H1 (cell line): ENCODE measurements around the gene C2CD3. TPM values are rescaled to one million over a fixed set of nuclear protein-coding genes. Genes with fewer than 3 reads are reported as not detected.

Experiments
- CTCF ChIA-PET: fragments of 300-600 bp; sonication (Branson Sonifier 250); formaldehyde crosslinking; loops from one replicate; lab custom pipeline; 2021; ENCODE audit not compliant: partially characterized antibody; lab: Charles Lee
- POLR2A ChIA-PET: fragments of 300-600 bp; sonication (Branson Sonifier 250); formaldehyde crosslinking; loops from one replicate; lab custom pipeline; 2021; ENCODE audit warnings: inconsistent platforms; ENCODE audit not compliant: partially characterized antibody; lab: Charles Lee
- DNase-seq, 2 experiments: peaks; one replicate each; pipeline versions ENCODE4 v3.0.0 to v3.0.0-alpha.2; 2010 to 2022; ENCODE audit warnings: low spot score in 2 of 2, low read depth in 1 of 2, mixed read lengths in 1 of 2
- FAIRE-seq: peaks from 2 replicates; lab custom pipeline; 2011; peaks lifted over from hg19 to GRCh38; lab: Jason Lieb, UNC
- H2AFZ ChIP-seq: 2 replicates; pipeline ENCODE4 v1.8.1; 2012; ENCODE audit warnings: low read length, inconsistent platforms
- H2AK5ac ChIP-seq: 2 replicates; pipeline ENCODE4 v1.6.1; 2013; ENCODE audit warnings: low read depth, low read length
- H2BK120ac ChIP-seq: replicated peaks from 2 replicates; pipeline ENCODE3; 2013; ENCODE audit warnings: low read depth, low read length, inconsistent platforms
- H2BK12ac ChIP-seq: 2 replicates; pipeline ENCODE4 v1.6.1; 2013; ENCODE audit warnings: low read depth, low read length
- H2BK15ac ChIP-seq: 2 replicates; pipeline ENCODE4 v1.6.1; 2013; ENCODE audit warnings: low read length
- H2BK20ac ChIP-seq: 2 replicates; pipeline ENCODE4 v1.6.1; 2013; ENCODE audit warnings: low read length
- H2BK5ac ChIP-seq: 2 replicates; pipeline ENCODE4 v1.6.1; 2013; ENCODE audit warnings: low read depth, low read length
- H3K14ac ChIP-seq: 2 replicates; pipeline ENCODE4 v1.6.1; 2013; ENCODE audit warnings: inconsistent platforms; ENCODE audit not compliant: insufficient read length
- H3K18ac ChIP-seq: 2 replicates; pipeline ENCODE4 v1.6.1; 2013; ENCODE audit warnings: low read length; ENCODE audit errors: extremely low read depth
- H3K23ac ChIP-seq: 2 replicates; pipeline ENCODE4 v1.6.1; 2013; ENCODE audit warnings: inconsistent platforms; ENCODE audit not compliant: insufficient read length
- H3K23me2 ChIP-seq: 2 replicates; pipeline ENCODE4 v1.6.1; 2013; ENCODE audit warnings: low read depth, low read length
- H3K27ac ChIP-seq: 2 replicates; pipeline ENCODE4 v1.6.1; 2011; ENCODE audit warnings: low read depth, low read length, inconsistent platforms
- H3K27me3 ChIP-seq, 4 experiments: replicated peaks in 1 of 4; 1 replicate in 1 of 4; 2 replicates in 3 of 4; pipeline versions ENCODE4 v1.6.1 to v1.8.1; 2011 to 2013; ENCODE audit warnings: low read length in 3 of 4, mild to moderate bottlenecking in 3 of 4, inconsistent platforms in 2 of 4, mixed read lengths in 2 of 4, moderate library complexity in 1 of 4; ENCODE audit not compliant: control insufficient read depth in 3 of 4, insufficient read depth in 3 of 4; ENCODE audit errors: extremely low read depth in 1 of 4
- H3K36me3 ChIP-seq, 4 experiments: 2 replicates each; pipeline versions ENCODE4 v1.6.1 to v1.8.1; 2011 to 2013; ENCODE audit warnings: mild to moderate bottlenecking in 4 of 4, low read length in 3 of 4, moderate library complexity in 2 of 4, control low read depth in 1 of 4, inconsistent platforms in 1 of 4; ENCODE audit not compliant: insufficient read depth in 4 of 4, control insufficient read depth in 2 of 4
- H3K4ac ChIP-seq: replicated peaks from 2 replicates; pipeline ENCODE3; 2013; ENCODE audit warnings: low read length, low read depth, mixed read lengths, inconsistent platforms; ENCODE audit not compliant: insufficient read length
- H3K4me1 ChIP-seq, 4 experiments: replicated peaks in 1 of 4; 1 replicate in 1 of 4; 2 replicates in 3 of 4; pipeline versions ENCODE4 v1.6.1 to v1.8.1; 2011 to 2013; ENCODE audit warnings: low read length in 3 of 4, inconsistent platforms in 2 of 4, mixed read lengths in 1 of 4; ENCODE audit not compliant: insufficient read depth in 4 of 4, control insufficient read depth in 3 of 4
- H3K4me2 ChIP-seq, 2 experiments: 2 replicates each; pipeline versions ENCODE4 v1.6.1 to v1.8.1; 2011 to 2013; ENCODE audit warnings: low read depth in 2 of 2, low read length in 2 of 2, control low read depth in 1 of 2, inconsistent platforms in 1 of 2, mild to moderate bottlenecking in 1 of 2; ENCODE audit not compliant: insufficient read depth in 1 of 2
- H3K4me3 ChIP-seq, 4 experiments: fragments of 200-600, 300-600 bp in 1 of 4; sonication (generic), shearing (Covaris generic), sonication (Bioruptor Twin) in 1 of 4; 2 replicates each; pipeline versions ENCODE4 v1.5.1 to v1.8.1; 2011 to 2016; ENCODE audit warnings: low read length in 4 of 4, low read depth in 3 of 4, control low read depth in 2 of 4, inconsistent platforms in 2 of 4, mild to moderate bottlenecking in 2 of 4, mixed read lengths in 1 of 4, moderate library complexity in 1 of 4; ENCODE audit not compliant: insufficient read depth in 2 of 4; ENCODE audit errors: extremely low read depth in 1 of 4
- H3K56ac ChIP-seq: replicated peaks from 2 replicates; pipeline ENCODE3; 2013; ENCODE audit warnings: low read depth, mild to moderate bottlenecking, mixed read lengths, low read length, inconsistent platforms; ENCODE audit not compliant: insufficient read length
- H3K79me1 ChIP-seq: 2 replicates; pipeline ENCODE4 v1.6.1; 2013; ENCODE audit warnings: low read depth, low read length, control low read depth
- H3K79me2 ChIP-seq, 2 experiments: 2 replicates each; pipeline versions ENCODE4 v1.6.1 to v1.8.1; 2012 to 2013; ENCODE audit warnings: low read length in 2 of 2, mild to moderate bottlenecking in 2 of 2, inconsistent platforms in 1 of 2; ENCODE audit not compliant: insufficient read depth in 2 of 2, control insufficient read depth in 1 of 2
- H3K9ac ChIP-seq, 4 experiments: replicated peaks in 1 of 4; 1 replicate in 1 of 4; 2 replicates in 3 of 4; pipeline versions ENCODE4 v1.6.1 to v1.8.1; 2011 to 2013; ENCODE audit warnings: low read depth in 3 of 4, low read length in 3 of 4, control low read depth in 2 of 4, mild to moderate bottlenecking in 2 of 4, moderate library complexity in 2 of 4, inconsistent platforms in 1 of 4; ENCODE audit errors: extremely low read depth in 1 of 4
- H3K9me3 ChIP-seq, 2 experiments: 2 replicates each; pipeline versions ENCODE4 v1.6.1 to v1.8.1; 2012 to 2013; ENCODE audit warnings: mild to moderate bottlenecking in 2 of 2, moderate library complexity in 2 of 2, control low read depth in 1 of 2, inconsistent platforms in 1 of 2, low read depth in 1 of 2, low read length in 1 of 2, mixed read lengths in 1 of 2; ENCODE audit not compliant: insufficient read depth in 2 of 2
- H4K20me1 ChIP-seq, 2 experiments: replicated peaks in 1 of 2; 2 replicates each; pipeline versions ENCODE3 to v1.8.1; 2011 to 2013; ENCODE audit warnings: inconsistent platforms in 2 of 2, low read length in 2 of 2, mild to moderate bottlenecking in 1 of 2; ENCODE audit not compliant: insufficient read depth in 2 of 2, control insufficient read depth in 1 of 2
- H4K5ac ChIP-seq: 2 replicates; pipeline ENCODE4 v1.6.1; 2013; ENCODE audit warnings: low read length, low read depth, mixed read lengths, inconsistent platforms; ENCODE audit not compliant: insufficient read length
- H4K8ac ChIP-seq: 2 replicates; pipeline ENCODE4 v1.8.0; 2013; ENCODE audit warnings: mild to moderate bottlenecking, moderate library complexity, low read length, inconsistent platforms; ENCODE audit not compliant: insufficient read depth; ENCODE audit errors: extremely low read depth
- H4K91ac ChIP-seq: replicated peaks from 2 replicates; pipeline ENCODE3; 2013; ENCODE audit warnings: low read length, mixed read lengths, inconsistent platforms; ENCODE audit not compliant: insufficient read length
- BCL11A ChIP-seq, 2 experiments: IDR thresholded peaks; one replicate each; pipeline ENCODE4 v1.6.1; 2011; ENCODE audit warnings: low read depth in 2 of 2, low read length in 2 of 2, mild to moderate bottlenecking in 2 of 2
- EP300 ChIP-seq, 2 experiments: IDR thresholded peaks; 1 replicate in 1 of 2; 2 replicates in 1 of 2; pipeline ENCODE4 v1.6.1; 2011 to 2012; ENCODE audit warnings: low read depth in 2 of 2, low read length in 2 of 2, mild to moderate bottlenecking in 2 of 2, borderline replicate concordance in 1 of 2, inconsistent platforms in 1 of 2, moderate library complexity in 1 of 2
- KDM1A ChIP-seq: fragments of 200-600, 300-600 bp; sonication (generic); IDR thresholded peaks from 2 replicates; pipeline ENCODE4 v1.7.1; 2016; ENCODE audit warnings: mild to moderate bottlenecking, low read length, borderline replicate concordance
- MAFK ChIP-seq: IDR thresholded peaks from 2 replicates; pipeline ENCODE4 v1.6.1; 2012; ENCODE audit warnings: low read depth, mild to moderate bottlenecking, improper control_type of control experiment, low read length
- RBBP5 ChIP-seq: IDR thresholded peaks from 2 replicates; pipeline ENCODE4 v1.7.1; 2012; ENCODE audit warnings: low read depth, mild to moderate bottlenecking, inconsistent platforms, low read length, moderate library complexity, borderline replicate concordance
- RNF2 ChIP-seq: fragments of 200-900, 300-1000 bp; sonication (generic); IDR thresholded peaks from 2 replicates; pipeline ENCODE4 v1.7.1; 2016; ENCODE audit warnings: borderline replicate concordance, low read depth, mild to moderate bottlenecking, antibody characterized with exemption, low read length; ENCODE audit not compliant: poor library complexity, severe bottlenecking; ENCODE audit errors: missing control alignments
- TAF7 ChIP-seq: optimal IDR thresholded peaks from 2 replicates; pipeline ENCODE3; 2011; ENCODE audit warnings: low read depth, mild to moderate bottlenecking, inconsistent platforms, low read length, moderate library complexity, borderline replicate concordance
- TCF12 ChIP-seq: IDR thresholded peaks from 2 replicates; pipeline ENCODE4 v1.6.1; 2011; ENCODE audit warnings: low read depth, mild to moderate bottlenecking, low read length
- TEAD4 ChIP-seq: IDR thresholded peaks from 2 replicates; pipeline ENCODE4 v1.6.1; 2012; ENCODE audit warnings: low read depth, low read length, inconsistent platforms, mixed read lengths
- YY1 ChIP-seq: IDR thresholded peaks from 2 replicates; pipeline ENCODE4 v1.6.1; 2011; ENCODE audit warnings: low read depth, mild to moderate bottlenecking, low read length
- WGBS, 2 experiments: shearing (Covaris generic) in 1 of 2; methylation state at CpG; one replicate each; pipeline versions ENCODE4 v1.1.6 to v1.1.7; 2013 to 2015; ENCODE audit warnings: low lambda C conversion rate in 2 of 2, mixed read lengths in 2 of 2, inconsistent platforms in 1 of 2, low coverage in 1 of 2, missing lambda C conversion rate in 1 of 2; ENCODE audit not compliant: insufficient replicate concordance in 2 of 2, insufficient coverage in 1 of 2, insufficient read length in 1 of 2; ENCODE audit errors: extremely low coverage in 1 of 2, missing lambda C conversion rate in 1 of 2; 5-methylcytosine and 5-hydroxymethylcytosine counted together
- polyA plus RNA-seq, 7 experiments: library from polyadenylated mRNA; depleted of rRNA in 3 of 7; stranded (reverse) in 5 of 7; unstranded in 2 of 7; fragments of >200 nt in 5 of 7; fragments of 200-250 nt in 2 of 7; gene quantifications; 1 replicate in 5 of 7; 2 replicates in 1 of 7; 4 replicates in 1 of 7; pipeline versions ENCODE4 v1.2.1 to v1.2.3, GENCODE V29; 2011 to 2013; ENCODE audit warnings: missing spikeins in 2 of 7, mixed read lengths in 2 of 7
- total RNA-seq: library from RNA; stranded (reverse); fragmentation: NEBNext Ultra II Directional; extraction: Animal tissue kit (Norgen Biotek cat#: 25700); gene quantifications from 2 replicates; pipeline ENCODE4 v1.2.1, GENCODE V29; 2021

The C2CD3 gene
- total and polyA plus RNA-seq, 2 of the 8 experiments (the other 6 are each of a cell fraction or from before 2014, with no cell fraction given) = 11.0 to 29.1 TPM

GRCh38 chr11:73982990-73983740, 187.6 kb downstream of the C2CD3 start:
- peak overlapping the region; percentile 96 for H2BK5ac ChIP-seq
- CTCF ChIA-PET = interaction anchor here (0.7 to 1.2 kb wide), 2 partner anchors 11 to 14 kb away, joined by 3 to 5 read pairs; no protein-coding TSS in a partner anchor
- H2AFZ ChIP-seq = peak overlapping the region; percentile 96
- peak overlapping the region; percentile 95 for H4K91ac ChIP-seq
- H3K56ac ChIP-seq = peak overlapping the region; percentile 85
- H3K27ac ChIP-seq = peak overlapping the region; percentile 75
- peak overlapping the region; percentile 100 for H3K18ac ChIP-seq
- no peaks in the 10 kb centered on the region for H3K9me3 ChIP-seq
- peak overlapping the region; percentile 97; the same call in 1 of the 2 replicates for H2BK12ac ChIP-seq
- H4K5ac ChIP-seq = peak overlapping the region; percentile 87
- peaks cover 0 to 2% (median 0%) of the 10 kb centered on the region in 4 experiments; a peak in 2 of 7 replicates for H3K27me3 ChIP-seq
- peak overlapping the region; percentile 99 for H3K4ac ChIP-seq
- peaks cover 0 to 6% of the 10 kb centered on the region in 2 experiments; a peak in 1 of 4 replicates for H3K79me2 ChIP-seq
- peaks cover 2% of the 10 kb centered on the region; the same call in 1 of the 2 replicates for H3K79me1 ChIP-seq
- H2BK15ac ChIP-seq = peak overlapping the region; percentile 100; the same call in 1 of the 2 replicates
- peak overlapping the region; percentile 93; the same call in 1 of the 2 replicates for H2BK20ac ChIP-seq
- no peak for FAIRE-seq
- peak overlapping the region; percentile 94 for H4K8ac ChIP-seq
- POLR2A ChIA-PET = interaction anchor here (0.9 to 6.8 kb wide), 5 partner anchors 13 to 190 kb away, joined by 4 to 94 read pairs (median 11); no protein-coding TSS in a partner anchor
- no peak overlapping the region for H3K23ac ChIP-seq
- peaks cover 0 to 4% of the 10 kb centered on the region in 2 experiments for H4K20me1 ChIP-seq
- H3K4me1 ChIP-seq = peaks cover 7 to 18% (median 10%) of the 10 kb centered on the region in 4 experiments
- peak overlapping the region; percentile 71 to 96 (median 79) for H3K4me3 ChIP-seq
- 4% methylated on average over 48 of the region's 56 CpGs; no CpG with 5 or more reads in 1 of the 2 experiments for WGBS, 2 experiments
- peaks cover 2 to 30% (median 8%) of the 10 kb centered on the region in 4 experiments; a peak in 5 of 8 replicates for H3K36me3 ChIP-seq
- DNase-seq = peak; percentile 74 to 91
- peaks cover 10% of the 10 kb centered on the region for H3K23me2 ChIP-seq
- H2BK120ac ChIP-seq = peak overlapping the region; percentile 76
- H2AK5ac ChIP-seq = 0 out of 2 replicates have a peak overlapping the region, but pooled peaks have one; percentile 77
- H3K14ac ChIP-seq = peak overlapping the region; percentile 25
- H3K4me2 ChIP-seq = peak overlapping the region; percentile 86 to 100
- peak overlapping the region in 3 of 4 experiments; percentile 77 to 86 (median 81); a peak in 6 of 7 replicates for H3K9ac ChIP-seq
- TF ChIP-seq TAF7 (no peak), EP300 (IDR thresholded peaks at IDR 0.05; ENCODE audit: borderline replicate concordance in 1 of 2, low read depth in 2 of 2, low read length in 2 of 2) (no peak), BCL11A (IDR thresholded peaks at IDR 0.05; ENCODE audit: low read depth in 2 of 2, low read length in 2 of 2) (no peak), YY1 (no peak), RNF2 (no peak), TEAD4 (no peak), RBBP5 (peak; percentile 87), TCF12 (no peak), MAFK (no peak), KDM1A (no peak; the same call in 1 of the 2 replicates)
